Measurements from ENCODE around the gene VTCN1.

The VTCN1 gene

DNA sequence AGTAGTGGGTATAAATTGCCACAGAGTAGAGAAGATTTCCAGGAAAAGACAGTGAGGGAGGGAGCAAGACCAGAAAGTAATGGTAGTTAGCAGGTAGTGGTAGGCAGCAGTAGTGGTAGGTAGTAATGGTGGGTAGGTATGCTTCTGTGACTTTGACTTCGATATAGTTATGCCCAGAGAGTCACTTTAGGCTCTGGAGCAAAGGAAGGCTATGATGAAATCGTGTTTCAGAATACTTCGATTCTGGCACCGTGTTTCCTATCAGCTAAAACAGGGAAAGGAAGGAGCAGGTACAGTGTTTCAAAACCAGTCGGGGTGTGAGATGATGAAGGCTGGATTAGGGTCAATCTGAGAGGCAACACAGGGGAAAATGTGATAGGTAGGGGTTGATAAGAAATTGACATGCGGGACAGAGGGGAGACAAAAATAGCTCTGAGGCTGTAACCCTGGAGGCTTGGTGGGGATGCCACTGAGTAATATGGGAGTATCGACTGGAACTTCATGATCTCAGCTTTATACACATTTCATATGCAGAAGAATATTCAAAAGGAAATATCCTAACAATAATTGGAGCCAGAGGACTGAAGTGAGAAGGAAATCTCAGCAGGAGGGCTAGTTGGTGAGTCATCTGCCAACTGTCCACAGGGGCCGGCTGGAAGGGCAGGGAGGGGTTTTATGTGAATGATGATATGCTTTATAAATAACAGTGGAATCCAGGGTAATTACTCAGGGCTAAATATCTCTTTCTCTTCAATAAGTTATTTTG, 64.0 kb downstream of the VTCN1 start:
- no peak overlapping the region for H3K4me2 ChIP-seq (ENCODE audit: low read depth, low read length)
- no peaks in the 10 kb centered on the region for H3K27me3 ChIP-seq (replicated peaks; ENCODE audit: insufficient read depth, low read length)
- no peak for DNase-seq
- no peaks in the 10 kb centered on the region for H3K9me2 ChIP-seq (replicated peaks; ENCODE audit: insufficient read depth, low read length)
- no peaks in the 10 kb centered on the region for H3K79me2 ChIP-seq (ENCODE audit: low read length)
- no peaks in the 10 kb centered on the region for H4K20me1 ChIP-seq (ENCODE audit: insufficient read depth, low read length)
- no peak overlapping the region for H2AFZ ChIP-seq (ENCODE audit: low read length)
- H3K9me3 ChIP-seq (replicated peaks; ENCODE audit: insufficient read depth, low read length), result no peaks in the 10 kb centered on the region
- no peak overlapping the region for H3K4me3 ChIP-seq (ENCODE audit: low read length)
- TF ChIP-seq EZH2phosphoT487 (IDR thresholded peaks at IDR 0.05; ENCODE audit: low read length) (no peak), EZH2 (optimal IDR thresholded peaks at IDR 0.05; ENCODE audit: low read depth, low read length) (no peak)
- TF ChIP-seq, protein P1, sequence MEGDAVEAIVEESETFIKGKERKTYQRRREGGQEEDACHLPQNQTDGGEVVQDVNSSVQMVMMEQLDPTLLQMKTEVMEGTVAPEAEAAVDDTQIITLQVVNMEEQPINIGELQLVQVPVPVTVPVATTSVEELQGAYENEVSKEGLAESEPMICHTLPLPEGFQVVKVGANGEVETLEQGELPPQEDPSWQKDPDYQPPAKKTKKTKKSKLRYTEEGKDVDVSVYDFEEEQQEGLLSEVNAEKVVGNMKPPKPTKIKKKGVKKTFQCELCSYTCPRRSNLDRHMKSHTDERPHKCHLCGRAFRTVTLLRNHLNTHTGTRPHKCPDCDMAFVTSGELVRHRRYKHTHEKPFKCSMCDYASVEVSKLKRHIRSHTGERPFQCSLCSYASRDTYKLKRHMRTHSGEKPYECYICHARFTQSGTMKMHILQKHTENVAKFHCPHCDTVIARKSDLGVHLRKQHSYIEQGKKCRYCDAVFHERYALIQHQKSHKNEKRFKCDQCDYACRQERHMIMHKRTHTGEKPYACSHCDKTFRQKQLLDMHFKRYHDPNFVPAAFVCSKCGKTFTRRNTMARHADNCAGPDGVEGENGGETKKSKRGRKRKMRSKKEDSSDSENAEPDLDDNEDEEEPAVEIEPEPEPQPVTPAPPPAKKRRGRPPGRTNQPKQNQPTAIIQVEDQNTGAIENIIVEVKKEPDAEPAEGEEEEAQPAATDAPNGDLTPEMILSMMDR (IDR thresholded peaks at IDR 0.05; ENCODE audit: low read length), result no peak
- H3K4me1 ChIP-seq (ENCODE audit: low read length), result no peaks in the 10 kb centered on the region
- no peaks in the 10 kb centered on the region for H3F3A ChIP-seq (ENCODE audit: insufficient read depth, low read length)
- no peak overlapping the region for H3K27ac ChIP-seq (ENCODE audit: low read length)
- no peak overlapping the region for H3K9ac ChIP-seq (ENCODE audit: low read length)
- H3K36me3 ChIP-seq (replicated peaks; ENCODE audit: insufficient read depth, low read length), result no peaks in the 10 kb centered on the region

DNA sequence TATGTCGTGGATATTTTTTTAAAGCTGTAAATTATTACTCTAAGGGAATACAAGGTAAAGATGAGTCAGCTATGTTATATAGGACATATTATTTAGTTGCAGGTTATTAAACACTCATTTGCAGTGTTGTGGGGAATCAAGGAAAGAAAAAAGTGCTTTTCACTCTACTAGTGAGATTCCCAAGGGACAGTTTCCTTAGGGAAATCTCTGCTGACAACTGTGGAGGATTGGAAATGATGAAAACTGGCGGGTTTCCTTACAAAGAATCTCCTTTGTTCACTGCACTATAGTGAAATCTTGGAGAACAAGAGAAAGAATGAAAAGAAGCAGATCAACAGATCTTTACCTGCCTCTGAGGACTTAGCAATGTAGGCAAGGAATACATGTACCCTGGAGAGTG, 64.7 kb downstream of the VTCN1 start:
- Histone ChIP-seq H3K9ac (ENCODE audit: low read length) (no peak overlapping the region), H3K9me2 (replicated peaks; ENCODE audit: insufficient read depth, low read length) (no peaks in the 10 kb centered on the region), H3K27ac (ENCODE audit: low read length) (no peak overlapping the region), H3K4me2 (ENCODE audit: low read depth, low read length) (no peak overlapping the region), H3K79me2 (ENCODE audit: low read length) (no peaks in the 10 kb centered on the region), H2AFZ (ENCODE audit: low read length) (no peak overlapping the region), H4K20me1 (ENCODE audit: insufficient read depth, low read length) (no peaks in the 10 kb centered on the region), H3K9me3 (replicated peaks; ENCODE audit: insufficient read depth, low read length) (no peaks in the 10 kb centered on the region), H3K4me1 (ENCODE audit: low read length) (no peaks in the 10 kb centered on the region), H3K27me3 (replicated peaks; ENCODE audit: insufficient read depth, low read length) (no peaks in the 10 kb centered on the region), H3K36me3 (replicated peaks; ENCODE audit: insufficient read depth, low read length) (no peaks in the 10 kb centered on the region), H3F3A (ENCODE audit: insufficient read depth, low read length) (no peaks in the 10 kb centered on the region), H3K4me3 (ENCODE audit: low read length) (no peak overlapping the region)
- no peak for DNase-seq
- TF ChIP-seq EZH2phosphoT487 (IDR thresholded peaks at IDR 0.05; ENCODE audit: low read length) (no peak), EZH2 (optimal IDR thresholded peaks at IDR 0.05; ENCODE audit: low read depth, low read length) (no peak)
- TF ChIP-seq, protein P1 (IDR thresholded peaks at IDR 0.05; ENCODE audit: low read length), result no peak

- Histone ChIP-seq H3K9me2 (replicated peaks; ENCODE audit: insufficient read depth, low read length) (no peaks in the 10 kb centered on the region), H3K4me2 (ENCODE audit: low read depth, low read length) (no peak overlapping the region), H2AFZ (ENCODE audit: low read length) (no peak overlapping the region), H3K4me1 (ENCODE audit: low read length) (no peaks in the 10 kb centered on the region), H3K4me3 (ENCODE audit: low read length) (no peak overlapping the region), H3K27me3 (replicated peaks; ENCODE audit: insufficient read depth, low read length) (no peaks in the 10 kb centered on the region), H3K27ac (ENCODE audit: low read length) (no peak overlapping the region), H3F3A (ENCODE audit: insufficient read depth, low read length) (no peaks in the 10 kb centered on the region), H3K79me2 (ENCODE audit: low read length) (no peaks in the 10 kb centered on the region), H3K9me3 (replicated peaks; ENCODE audit: insufficient read depth, low read length) (no peaks in the 10 kb centered on the region), H4K20me1 (ENCODE audit: insufficient read depth, low read length) (no peaks in the 10 kb centered on the region), H3K36me3 (replicated peaks; ENCODE audit: insufficient read depth, low read length) (no peaks in the 10 kb centered on the region), H3K9ac (ENCODE audit: low read length) (no peak overlapping the region)
- DNase-seq, result no peak
- TF ChIP-seq, protein P1 (IDR thresholded peaks at IDR 0.05; ENCODE audit: low read length), result no peak
- TF ChIP-seq EZH2phosphoT487 (IDR thresholded peaks at IDR 0.05; ENCODE audit: low read length), result no peak
- no peak for TF ChIP-seq EZH2 (optimal IDR thresholded peaks at IDR 0.05; ENCODE audit: low read depth, low read length)
Measured at GRCh38 chr1:117143871-117144270, 66.9 kb downstream of the VTCN1 start.
